ENCODE data around the gene DBI. TPM values are rescaled to one million over a fixed set of nuclear protein-coding genes. Genes with fewer than 3 reads are reported as not detected.

DBI gene
- total and polyA plus RNA-seq, 4 experiments from 2014 or later, result 44.7 to 384 (median 170) TPM

DNA sequence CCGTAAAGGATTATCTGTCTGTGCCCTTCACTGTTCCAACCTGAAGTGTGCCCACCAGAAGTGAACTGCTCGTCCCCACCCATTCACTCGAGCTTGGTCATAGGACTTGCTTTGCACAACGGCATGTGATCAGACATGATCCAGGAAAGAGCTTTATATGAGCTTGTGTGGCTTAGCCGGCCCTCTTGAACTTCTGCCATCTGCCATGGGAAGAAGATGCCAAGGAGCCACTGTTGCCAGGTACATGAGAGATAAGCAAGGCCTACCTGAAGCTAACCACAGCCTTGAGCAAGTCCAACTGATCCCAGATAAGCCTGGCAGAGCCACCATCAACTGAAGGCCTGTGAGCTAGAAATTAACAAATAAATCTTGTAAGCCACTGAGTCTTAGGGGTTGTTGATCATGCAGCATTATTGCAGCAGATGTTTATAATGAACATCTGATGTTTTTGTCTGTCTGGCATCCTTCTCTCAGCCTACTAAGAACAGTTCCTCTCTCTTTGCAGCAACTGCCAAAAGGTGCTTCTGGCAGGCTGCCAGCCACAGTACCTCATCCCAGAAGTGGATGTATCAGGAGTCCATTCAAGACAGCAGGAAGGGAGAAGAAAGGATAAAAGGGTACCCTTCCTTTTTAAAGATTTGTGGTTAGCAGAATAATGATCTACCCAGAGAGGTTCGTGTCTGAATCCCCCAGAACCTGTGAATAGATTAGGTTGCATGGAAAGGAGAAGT, 16.8 kb downstream of the DBI start:
- Mint-ChIP-seq H3K4me1 (peaks cover 0 to 6% (median under 1%) of the 10 kb centered on the region in 4 donors), H3K36me3 (no peaks in the 10 kb centered on the region), H3K27ac (no peak overlapping the region), H3K27me3 (peaks cover 5 to 13% of the 10 kb centered on the region in 2 donors), H3K9me3 (peaks cover 0 to 4% (median 0%) of the 10 kb centered on the region in 8 donors), H3K4me3 (no peak overlapping the region)
- H3K36me3 ChIP-seq (ENCODE audit: insufficient read depth, low read length), result no peaks in the 10 kb centered on the region
- H3K4me3 ChIP-seq (ENCODE audit: low read length in 2 of 2), result no peak overlapping the region
- DNase-seq, result no peak
- POLR2A ChIA-PET (ENCODE audit: partially characterized antibody), result no interaction called here
- intact Hi-C loops (cut with micrococcal nuclease), result no loop called here
- H3K9me3 ChIP-seq (ENCODE audit: control insufficient read depth in 1 of 2, low read length in 2 of 2), result no peaks in the 10 kb centered on the region
- H3K4me1 ChIP-seq (ENCODE audit: insufficient read depth, low read length), result peaks cover 4% of the 10 kb centered on the region
- H3K27me3 ChIP-seq (ENCODE audit: insufficient read depth, low read length), result no peaks in the 10 kb centered on the region
- no peak overlapping the region for H3K27ac ChIP-seq (ENCODE audit: low read depth, low read length)
- CTCF ChIA-PET (ENCODE audit: partially characterized antibody), result no interaction called here

DNA sequence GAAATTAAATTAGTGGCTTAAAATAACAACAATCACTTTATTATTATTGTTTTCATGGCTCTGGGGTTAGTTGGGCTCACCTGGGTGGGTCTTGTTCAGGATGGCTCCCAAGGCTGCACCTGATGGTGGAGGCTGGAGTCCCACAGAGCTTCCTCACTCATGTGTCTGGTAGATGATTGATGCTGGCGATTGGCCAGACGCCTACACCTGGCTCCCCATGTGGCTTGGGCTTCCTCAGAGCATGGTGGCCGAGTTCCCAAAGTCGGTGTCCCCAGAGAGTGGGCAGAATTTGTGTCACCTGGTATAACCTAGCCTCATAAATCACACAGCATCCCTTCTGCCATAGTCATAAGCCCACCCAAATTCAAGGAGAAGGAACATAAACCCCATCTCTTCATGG, 18.2 kb downstream of the DBI start:
- Mint-ChIP-seq H3K4me1 (peaks cover 0 to 6% (median under 1%) of the 10 kb centered on the region in 4 donors), H3K9me3 (peaks cover 0 to 4% (median 0%) of the 10 kb centered on the region in 8 donors), H3K36me3 (no peaks in the 10 kb centered on the region), H3K27ac (no peak overlapping the region), H3K27me3 (peaks cover 5 to 13% of the 10 kb centered on the region in 2 donors), H3K4me3 (no peak overlapping the region)
- no peaks in the 10 kb centered on the region for H3K27me3 ChIP-seq (ENCODE audit: insufficient read depth, low read length)
- no peak overlapping the region for H3K4me3 ChIP-seq (ENCODE audit: low read length in 2 of 2)
- H3K27ac ChIP-seq (ENCODE audit: low read depth, low read length), result no peak overlapping the region
- H3K36me3 ChIP-seq (ENCODE audit: insufficient read depth, low read length), result no peaks in the 10 kb centered on the region
- peaks cover 4% of the 10 kb centered on the region for H3K4me1 ChIP-seq (ENCODE audit: insufficient read depth, low read length)
- H3K9me3 ChIP-seq (ENCODE audit: control insufficient read depth in 1 of 2, low read length in 2 of 2), result no peaks in the 10 kb centered on the region
- intact Hi-C loops (cut with micrococcal nuclease), result no loop called here
- POLR2A ChIA-PET (ENCODE audit: partially characterized antibody), result no interaction called here
- no peak for DNase-seq
- CTCF ChIA-PET (ENCODE audit: partially characterized antibody), result no interaction called here

DNA sequence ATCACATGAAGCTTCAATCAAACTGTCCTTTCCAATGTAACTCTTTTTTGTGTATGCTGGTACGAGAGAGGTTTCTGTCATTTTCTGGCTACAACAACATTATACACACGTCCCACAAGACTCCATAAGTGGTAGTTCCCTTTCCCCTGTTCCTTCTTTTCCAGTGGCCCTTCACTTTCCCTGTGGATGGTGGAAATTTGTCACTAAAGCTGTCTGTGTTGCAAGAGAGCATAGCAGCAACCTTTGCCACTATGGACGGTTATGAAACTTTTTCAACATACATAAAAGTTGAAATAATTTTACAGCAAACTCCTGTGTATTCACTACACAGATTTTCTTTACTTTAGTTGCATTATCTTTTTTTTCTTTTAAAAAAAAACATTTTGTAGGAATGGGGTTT, 18.7 kb downstream of the DBI start:
- H3K9me3 Mint-ChIP-seq, result peaks cover 0 to 4% (median 0%) of the 10 kb centered on the region in 8 donors
- H3K36me3 Mint-ChIP-seq, result no peaks in the 10 kb centered on the region
- Histone ChIP-seq H3K27ac (ENCODE audit: low read depth, low read length) (no peak overlapping the region), H3K4me3 (ENCODE audit: low read length in 2 of 2) (no peak overlapping the region), H3K36me3 (ENCODE audit: insufficient read depth, low read length) (no peaks in the 10 kb centered on the region), H3K4me1 (ENCODE audit: insufficient read depth, low read length) (peaks cover 4% of the 10 kb centered on the region), H3K27me3 (ENCODE audit: insufficient read depth, low read length) (no peaks in the 10 kb centered on the region), H3K9me3 (ENCODE audit: control insufficient read depth in 1 of 2, low read length in 2 of 2) (no peaks in the 10 kb centered on the region)
- intact Hi-C loops (cut with micrococcal nuclease), result no loop called here
- peaks cover 0 to 6% (median under 1%) of the 10 kb centered on the region in 4 donors for H3K4me1 Mint-ChIP-seq
- DNase-seq, result no peak
- no peak overlapping the region for H3K27ac Mint-ChIP-seq
- POLR2A ChIA-PET (ENCODE audit: partially characterized antibody), result no interaction called here
- CTCF ChIA-PET (ENCODE audit: partially characterized antibody), result no interaction called here
- no peak overlapping the region for H3K4me3 Mint-ChIP-seq
- peaks cover 5 to 13% of the 10 kb centered on the region in 2 donors for H3K27me3 Mint-ChIP-seq

DNA sequence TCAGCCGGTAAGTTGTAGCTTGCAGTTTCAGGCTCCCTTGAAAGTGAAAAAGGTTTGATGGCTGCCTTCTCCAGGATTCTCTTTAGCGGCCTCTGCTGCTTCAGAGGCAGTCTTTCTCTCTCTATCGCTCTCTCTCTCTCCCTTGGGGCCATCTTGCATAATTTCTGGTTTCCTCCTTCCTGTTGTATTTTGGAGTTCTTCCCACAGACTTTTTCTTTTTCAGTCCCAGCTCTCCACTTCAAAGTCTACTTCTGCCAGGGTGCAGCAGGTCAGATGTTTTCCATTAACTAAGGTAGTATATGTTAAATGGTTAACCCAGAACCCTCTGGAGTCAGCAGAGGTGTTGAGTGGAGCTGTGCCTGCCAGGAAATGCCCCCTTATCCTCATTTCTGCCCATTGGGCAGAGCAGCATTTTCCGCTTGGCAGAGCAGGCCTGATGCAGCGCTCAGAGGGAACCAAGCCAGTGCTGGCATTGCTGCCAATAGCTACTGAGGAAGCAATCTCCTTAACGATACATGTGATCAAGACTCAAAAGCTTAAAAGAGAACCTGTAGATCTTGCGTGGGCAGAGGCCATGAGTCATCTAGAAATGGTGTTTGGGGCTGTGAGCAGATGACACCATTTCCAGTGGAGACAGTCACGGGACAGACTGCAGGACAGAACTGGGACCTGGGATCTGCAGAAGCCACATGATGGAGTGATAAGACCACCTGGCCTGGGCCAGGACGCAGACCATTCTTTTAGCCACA, 20.8 kb downstream of the DBI start:
- Histone ChIP-seq H3K4me1 (ENCODE audit: insufficient read depth, low read length) (peaks cover 4% of the 10 kb centered on the region), H3K4me3 (ENCODE audit: low read length in 2 of 2) (no peak overlapping the region), H3K36me3 (ENCODE audit: insufficient read depth, low read length) (no peaks in the 10 kb centered on the region), H3K27ac (ENCODE audit: low read depth, low read length) (no peak overlapping the region), H3K9me3 (ENCODE audit: control insufficient read depth in 1 of 2, low read length in 2 of 2) (no peaks in the 10 kb centered on the region), H3K27me3 (ENCODE audit: insufficient read depth, low read length) (no peaks in the 10 kb centered on the region)
- H3K4me3 Mint-ChIP-seq, result no peak overlapping the region
- no peaks in the 10 kb centered on the region for H3K36me3 Mint-ChIP-seq
- CTCF ChIA-PET (ENCODE audit: partially characterized antibody), result no interaction called here
- intact Hi-C loops (cut with micrococcal nuclease), result no loop called here
- H3K27ac Mint-ChIP-seq, result no peak overlapping the region
- H3K27me3 Mint-ChIP-seq, result peaks cover 5 to 13% of the 10 kb centered on the region in 2 donors
- POLR2A ChIA-PET (ENCODE audit: partially characterized antibody), result no interaction called here
- no peak for DNase-seq
- H3K4me1 Mint-ChIP-seq, result peaks cover 0 to 6% (median under 1%) of the 10 kb centered on the region in 4 donors
- peaks cover 0 to 4% (median 0%) of the 10 kb centered on the region in 8 donors for H3K9me3 Mint-ChIP-seq

DNA sequence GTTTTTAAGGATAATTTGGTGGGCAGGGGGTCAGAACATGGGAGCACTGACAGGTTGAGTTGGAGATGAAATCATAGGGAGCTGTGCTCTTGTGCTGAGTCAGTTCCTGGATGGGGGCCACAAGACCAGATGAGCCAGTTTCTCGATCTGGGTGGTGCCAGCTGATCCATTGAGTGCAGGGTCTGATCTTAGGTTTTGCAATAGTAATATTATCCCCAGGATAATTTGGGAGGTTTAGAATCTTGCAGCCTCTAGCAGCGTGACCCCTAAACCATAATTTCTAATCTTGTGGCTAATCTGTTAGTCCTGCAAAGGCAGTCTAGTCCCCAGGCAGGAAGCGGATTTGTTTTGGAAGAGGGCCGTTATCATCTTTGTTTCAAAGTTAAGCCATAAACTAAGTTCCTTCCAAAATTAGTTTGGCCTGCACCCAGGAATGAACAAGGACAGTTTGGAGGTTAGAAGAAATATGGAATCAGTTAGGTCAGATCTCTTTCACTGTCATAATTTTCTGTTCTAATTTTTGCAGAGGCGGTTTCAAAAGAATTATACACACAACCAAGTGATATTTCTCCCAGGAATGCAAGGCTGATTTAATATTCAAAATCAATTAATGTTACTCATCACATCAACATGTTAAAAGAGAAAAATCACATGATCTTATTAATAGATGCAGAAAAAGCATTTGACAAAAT, 23.0 kb downstream of the DBI start:
- no peak overlapping the region for H3K27ac ChIP-seq (ENCODE audit: low read depth, low read length)
- peaks cover 5 to 8% of the 10 kb centered on the region in 2 donors for H3K27me3 Mint-ChIP-seq
- no peaks in the 10 kb centered on the region for H3K9me3 ChIP-seq (ENCODE audit: control insufficient read depth in 1 of 2, low read length in 2 of 2)
- no peak overlapping the region for H3K4me3 Mint-ChIP-seq
- peaks cover 0 to 6% (median under 1%) of the 10 kb centered on the region in 4 donors for H3K4me1 Mint-ChIP-seq
- peaks cover 4% of the 10 kb centered on the region for H3K4me1 ChIP-seq (ENCODE audit: insufficient read depth, low read length)
- ChIA-PET POLR2A (ENCODE audit: partially characterized antibody) (no interaction called here), CTCF (ENCODE audit: partially characterized antibody) (no interaction called here)
- no peaks in the 10 kb centered on the region for H3K36me3 ChIP-seq (ENCODE audit: insufficient read depth, low read length)
- no peak overlapping the region for H3K27ac Mint-ChIP-seq
- H3K36me3 Mint-ChIP-seq, result no peaks in the 10 kb centered on the region
- no peak for DNase-seq
- intact Hi-C loops (cut with micrococcal nuclease), result no loop called here
- H3K9me3 Mint-ChIP-seq, result no peaks in the 10 kb centered on the region
- H3K4me3 ChIP-seq (ENCODE audit: low read length in 2 of 2), result no peak overlapping the region
- H3K27me3 ChIP-seq (ENCODE audit: insufficient read depth, low read length), result no peaks in the 10 kb centered on the region

DNA sequence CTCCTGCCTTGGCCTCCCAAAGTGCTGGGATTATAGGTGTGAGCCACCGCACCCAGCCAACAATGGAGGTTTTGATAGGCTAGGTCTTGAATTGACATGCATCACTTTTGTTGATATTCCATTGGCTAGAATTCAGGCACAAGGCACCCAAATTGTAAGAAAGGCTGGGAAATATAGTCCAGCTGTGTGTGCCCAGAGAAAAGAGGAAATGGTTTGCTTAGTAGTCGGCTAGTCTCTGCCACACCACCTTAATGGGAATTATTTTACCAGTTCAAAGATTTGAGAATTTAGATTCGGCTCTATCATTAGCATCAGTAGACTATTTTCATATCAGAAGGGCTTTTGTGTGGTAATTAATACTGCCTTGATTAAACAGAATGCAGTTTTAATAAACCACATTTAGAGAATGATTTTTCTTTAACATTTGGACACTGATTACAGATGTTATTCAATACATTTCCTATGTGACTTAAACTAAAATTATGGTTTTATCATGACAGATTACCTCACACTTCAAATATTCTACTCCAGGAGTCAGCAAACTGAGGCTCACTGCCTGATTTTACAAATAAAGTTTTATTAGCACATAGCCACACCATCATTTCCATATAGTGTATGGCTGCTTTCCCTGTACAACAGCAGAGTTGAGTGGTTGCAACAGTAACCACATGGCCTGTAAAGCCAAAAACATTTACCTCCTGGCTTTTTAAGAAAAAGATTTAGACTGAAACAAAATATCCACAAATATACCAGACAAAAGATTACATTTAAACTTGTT, 27.4 kb downstream of the DBI start:
- Mint-ChIP-seq H3K27me3 (peaks cover 2% of the 10 kb centered on the region in 2 donors), H3K27ac (no peak overlapping the region), H3K36me3 (no peaks in the 10 kb centered on the region), H3K4me1 (no peaks in the 10 kb centered on the region), H3K9me3 (no peaks in the 10 kb centered on the region), H3K4me3 (no peak overlapping the region)
- no peak for DNase-seq
- CTCF ChIA-PET (ENCODE audit: partially characterized antibody), result no interaction called here
- Histone ChIP-seq H3K4me1 (ENCODE audit: insufficient read depth, low read length) (no peaks in the 10 kb centered on the region), H3K27me3 (ENCODE audit: insufficient read depth, low read length) (no peaks in the 10 kb centered on the region), H3K4me3 (ENCODE audit: low read length in 2 of 2) (no peak overlapping the region), H3K36me3 (ENCODE audit: insufficient read depth, low read length) (no peaks in the 10 kb centered on the region), H3K27ac (ENCODE audit: low read depth, low read length) (no peak overlapping the region), H3K9me3 (ENCODE audit: control insufficient read depth in 1 of 2, low read length in 2 of 2) (no peaks in the 10 kb centered on the region)
- POLR2A ChIA-PET (ENCODE audit: partially characterized antibody), result no interaction called here
- intact Hi-C loops (cut with micrococcal nuclease), result no loop called here

DNA sequence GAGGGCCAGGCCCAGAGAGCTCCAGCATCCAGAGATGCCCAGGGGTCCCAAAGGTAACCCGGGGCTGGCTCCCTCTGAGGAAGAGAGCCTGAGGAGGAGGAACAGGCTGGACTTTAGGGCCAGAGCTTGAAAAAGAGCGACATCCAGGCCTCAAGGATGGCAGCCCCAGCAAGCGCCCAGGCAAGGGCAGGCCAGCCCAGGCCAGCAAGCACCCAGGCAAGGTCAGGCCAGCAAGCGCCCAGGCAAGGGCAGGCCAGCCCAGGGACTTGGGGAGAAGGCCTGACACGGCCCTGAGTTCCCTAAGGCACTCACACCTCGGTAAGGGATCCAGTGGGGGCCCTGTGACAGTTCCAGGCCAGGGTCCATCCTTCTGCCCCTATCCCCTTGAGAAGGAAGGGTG, 30.4 kb downstream of the DBI start:
- Mint-ChIP-seq H3K4me3 (no peak overlapping the region), H3K27ac (no peak overlapping the region), H3K36me3 (no peaks in the 10 kb centered on the region), H3K9me3 (no peaks in the 10 kb centered on the region), H3K27me3 (peaks cover 3 to 9% of the 10 kb centered on the region in 2 donors), H3K4me1 (no peaks in the 10 kb centered on the region)
- Histone ChIP-seq H3K27ac (ENCODE audit: low read depth, low read length) (no peak overlapping the region), H3K36me3 (ENCODE audit: insufficient read depth, low read length) (no peaks in the 10 kb centered on the region), H3K27me3 (ENCODE audit: insufficient read depth, low read length) (no peaks in the 10 kb centered on the region), H3K4me3 (ENCODE audit: low read length in 2 of 2) (no peak overlapping the region), H3K4me1 (ENCODE audit: insufficient read depth, low read length) (no peaks in the 10 kb centered on the region), H3K9me3 (ENCODE audit: control insufficient read depth in 1 of 2, low read length in 2 of 2) (no peaks in the 10 kb centered on the region)
- intact Hi-C loops (cut with micrococcal nuclease), result no loop called here
- no peak for DNase-seq
- ChIA-PET CTCF (ENCODE audit: partially characterized antibody) (no interaction called here), POLR2A (ENCODE audit: partially characterized antibody) (no interaction called here)
